Measurements from ENCODE around the gene KCTD20. TPM values are rescaled to one million over a fixed set of nuclear protein-coding genes. Genes with fewer than 3 reads are reported as not detected.
"Not testable (repeated sequence)": the region's sequence is repeated elsewhere in the genome, so short reads cannot be mapped to it uniquely, and the experiment has no call there.

The KCTD20 gene
- total RNA-seq = 10 to 100 TPM; 48.5 to 58.9 TPM

DNA sequence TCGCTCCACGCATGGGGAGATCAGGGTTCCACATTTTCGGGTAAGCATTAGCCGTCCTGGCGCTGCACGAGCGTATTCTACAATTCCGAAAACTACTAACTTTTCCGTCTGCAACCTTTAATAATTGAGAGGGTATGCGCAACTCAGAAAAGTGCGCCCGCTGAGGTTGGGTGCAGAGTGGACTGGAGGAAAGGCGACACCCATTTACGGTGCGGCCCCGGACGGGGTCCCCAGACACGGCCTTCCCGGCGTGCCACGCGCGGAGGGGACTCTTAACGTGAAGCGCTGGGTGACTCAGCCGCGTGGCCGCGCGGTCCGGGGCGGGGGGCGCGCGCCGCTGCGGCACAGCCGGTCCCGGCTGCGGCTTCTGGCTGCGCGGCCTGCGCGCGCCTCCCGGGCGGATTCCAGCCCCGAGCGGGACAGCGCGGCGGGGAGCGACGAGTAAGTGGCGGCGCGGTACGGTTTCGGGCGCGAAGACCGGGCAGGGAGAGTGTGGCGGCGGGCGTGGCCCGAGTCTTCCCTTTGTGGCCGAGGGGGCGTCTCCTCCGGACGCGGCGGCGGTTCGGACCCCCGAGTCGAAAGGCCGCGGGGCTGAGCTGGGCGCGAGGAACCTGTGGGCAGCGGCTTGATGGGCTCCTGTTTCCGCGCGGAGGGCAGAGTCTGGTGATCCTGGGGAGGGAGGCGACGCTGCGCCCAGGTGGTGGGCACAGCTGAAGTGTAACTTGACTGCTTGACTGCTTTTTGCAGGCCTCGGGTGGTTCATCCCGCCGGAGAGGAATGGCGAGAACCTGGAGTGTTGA, at the start of gene KCTD20, which contains the start of gene PXT1:
KCTD20 (plus strand) TSS at position 330 of the 800 bp plus-strand sequence. CDS start 27,098 bp downstream, outside the sequence.
PXT1 (minus strand) TSS at position 184 of the 800 bp plus-strand sequence. CDS start 16,772 bp downstream, outside the sequence.
- peak within 1 kb of the TSS; percentile 99 for H3K27ac Mint-ChIP-seq
- peak; percentile 85 to 90 for ATAC-seq (replicated peaks in 1 of 2)
- no peaks in the 10 kb centered on the region for H3K27me3 Mint-ChIP-seq (ENCODE audit: low read depth)
- H3K9me3 Mint-ChIP-seq = no peaks in the 10 kb centered on the region
- peak within 1 kb of the TSS; percentile 84 to 98 for H3K4me3 Mint-ChIP-seq
- H3K4me1 Mint-ChIP-seq (ENCODE audit: low read depth) = peaks cover 46% of the 10 kb centered on the region
- H3K36me3 Mint-ChIP-seq (ENCODE audit: insufficient read depth in 2 of 2) = peaks cover 5 to 6% of the 10 kb centered on the region in 2 donors
- peak; percentile 90 to 92 for DNase-seq

GRCh38 chr6:36399970-36400369, 42.8 kb upstream of the KCTD20 start:
- Mint-ChIP-seq H3K4me1 (ENCODE audit: low read depth) (peaks cover 5% of the 10 kb centered on the region), H3K27ac (no peak overlapping the region), H3K36me3 (ENCODE audit: insufficient read depth in 2 of 2) (no peaks in the 10 kb centered on the region)

DNA sequence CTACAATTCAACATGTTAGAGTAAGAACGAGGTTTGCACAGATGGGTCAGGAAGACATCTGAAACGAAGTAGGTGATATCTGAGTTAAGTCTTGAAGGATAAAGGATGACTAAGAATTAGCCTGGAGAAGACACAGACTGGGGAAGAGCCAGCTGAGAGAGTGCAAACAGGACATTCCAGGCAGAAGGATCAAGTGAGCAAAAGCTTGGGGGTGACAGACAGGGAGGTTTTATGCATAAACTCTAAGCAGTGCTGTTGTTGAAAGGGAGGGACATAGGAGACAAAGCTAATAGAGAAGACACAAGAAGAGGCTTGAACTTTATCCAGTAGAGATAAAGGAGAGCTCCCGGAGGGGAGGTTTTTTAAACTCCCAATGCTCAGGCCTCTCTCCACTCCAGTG, 40.3 kb upstream of the KCTD20 start:
- H3K27me3 Mint-ChIP-seq (ENCODE audit: low read depth) = peaks cover 14% of the 10 kb centered on the region
- peaks cover 5% of the 10 kb centered on the region for H3K4me1 Mint-ChIP-seq (ENCODE audit: low read depth)
- no peaks in the 10 kb centered on the region for H3K9me3 Mint-ChIP-seq
- no peak overlapping the region for H3K27ac Mint-ChIP-seq
- ATAC-seq (replicated peaks in 1 of 2) (no peak), DNase-seq (no peak)
- H3K4me3 Mint-ChIP-seq = no peak overlapping the region
- no peaks in the 10 kb centered on the region for H3K36me3 Mint-ChIP-seq (ENCODE audit: insufficient read depth in 2 of 2)

More at GRCh38 chr6:36399970-36400369, 42.8 kb upstream of the KCTD20 start:
- ATAC-seq (replicated peaks in 1 of 2) = peak; percentile 25 to 51
- Mint-ChIP-seq H3K4me3 (no peak overlapping the region), H3K27me3 (ENCODE audit: low read depth) (peaks cover 14% of the 10 kb centered on the region), H3K9me3 (no peaks in the 10 kb centered on the region)
- DNase-seq = no peak

GRCh38 chr6:36404164-36404563, 38.6 kb upstream of the KCTD20 start:
- peaks cover 14% of the 10 kb centered on the region for H3K27me3 Mint-ChIP-seq (ENCODE audit: low read depth)
- H3K36me3 Mint-ChIP-seq (ENCODE audit: insufficient read depth in 2 of 2) = no peaks in the 10 kb centered on the region
- no peak overlapping the region for H3K4me3 Mint-ChIP-seq
- no peak overlapping the region for H3K27ac Mint-ChIP-seq
- peaks cover 5% of the 10 kb centered on the region for H3K4me1 Mint-ChIP-seq (ENCODE audit: low read depth)
- H3K9me3 Mint-ChIP-seq = no peaks in the 10 kb centered on the region
- no peak for DNase-seq
- ATAC-seq (replicated peaks in 1 of 2) = no peak

- H3K27ac Mint-ChIP-seq = not testable (repeated sequence)
These were observed 33.1 kb upstream of the KCTD20 start for GRCh38 chr6:36409718-36410117.

DNA sequence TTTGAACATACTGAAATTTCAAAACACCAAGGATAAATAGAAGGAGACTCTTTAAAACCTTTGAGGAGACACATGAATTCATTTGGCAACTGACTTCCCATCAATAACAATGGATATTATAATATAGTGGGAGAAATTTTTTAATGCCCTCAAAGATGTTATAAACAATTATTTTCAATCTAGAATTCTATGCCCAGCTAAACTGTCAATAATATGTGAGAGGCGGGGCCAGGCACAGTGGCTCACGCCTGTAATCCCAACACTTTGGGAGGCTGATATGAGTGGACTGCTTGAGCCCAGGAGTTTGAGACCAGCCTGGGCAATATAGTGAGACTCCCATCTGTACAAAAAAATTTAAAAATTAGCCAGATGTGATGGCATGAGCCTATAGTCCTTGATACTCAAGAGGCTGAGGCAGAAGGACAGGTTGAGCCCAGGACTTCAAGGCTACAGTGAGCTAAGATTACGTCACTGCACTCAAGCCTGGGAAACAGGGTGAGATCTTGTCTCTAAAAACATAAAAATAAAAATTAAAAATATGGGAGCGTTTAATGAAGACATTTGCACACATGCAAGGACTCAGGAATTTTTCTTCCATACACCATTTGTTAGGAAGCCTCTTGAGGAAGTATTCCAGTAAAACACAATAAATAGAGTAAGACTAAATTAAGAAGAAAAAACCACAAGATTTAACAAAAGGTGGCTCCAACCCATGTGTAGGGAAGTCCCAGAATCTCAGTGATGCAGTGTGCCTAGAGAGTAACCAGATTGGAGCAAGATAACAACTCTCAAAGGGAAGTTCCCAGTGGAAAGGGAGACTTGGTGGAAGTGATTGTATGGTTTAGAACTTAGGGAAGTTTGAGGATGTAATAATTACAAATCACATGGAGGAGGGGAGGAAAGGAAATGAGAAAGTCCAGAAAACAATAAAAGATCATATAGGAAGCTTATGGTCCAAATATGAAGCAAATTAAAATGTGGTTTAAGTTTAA, 29.0 kb upstream of the KCTD20 start:
- Mint-ChIP-seq H3K9me3 (peaks cover 2 to 3% of the 10 kb centered on the region in 2 donors), H3K4me3 (no peak overlapping the region), H3K36me3 (ENCODE audit: insufficient read depth in 2 of 2) (peaks cover 2 to 3% of the 10 kb centered on the region in 2 donors), H3K27ac (no peak overlapping the region), H3K27me3 (ENCODE audit: low read depth) (no peaks in the 10 kb centered on the region), H3K4me1 (ENCODE audit: low read depth) (no peaks in the 10 kb centered on the region)
- DNase-seq (no peak), ATAC-seq (replicated peaks in 1 of 2) (no peak)

More at GRCh38 chr6:36409718-36410117, 33.1 kb upstream of the KCTD20 start:
- not testable (repeated sequence) for H3K9me3 Mint-ChIP-seq; ATAC-seq (replicated peaks in 1 of 2); DNase-seq; H3K27me3 Mint-ChIP-seq (ENCODE audit: low read depth); H3K36me3 Mint-ChIP-seq (ENCODE audit: insufficient read depth in 2 of 2); H3K4me1 Mint-ChIP-seq (ENCODE audit: low read depth); H3K4me3 Mint-ChIP-seq

- ATAC-seq (replicated peaks in 1 of 2) = no peak
- peaks cover 2 to 3% of the 10 kb centered on the region in 2 donors for H3K9me3 Mint-ChIP-seq
- H3K36me3 Mint-ChIP-seq (ENCODE audit: insufficient read depth in 2 of 2) = peaks cover 2 to 3% of the 10 kb centered on the region in 2 donors
- no peak overlapping the region for H3K27ac Mint-ChIP-seq
- DNase-seq = no peak
- no peaks in the 10 kb centered on the region for H3K27me3 Mint-ChIP-seq (ENCODE audit: low read depth)
- H3K4me3 Mint-ChIP-seq = no peak overlapping the region
- no peaks in the 10 kb centered on the region for H3K4me1 Mint-ChIP-seq (ENCODE audit: low read depth)
These were observed 28.3 kb upstream of the KCTD20 start for GRCh38 chr6:36414481-36414880.

- Mint-ChIP-seq H3K27ac (no peak overlapping the region), H3K4me3 (no peak overlapping the region), H3K4me1 (ENCODE audit: low read depth) (peaks cover 14% of the 10 kb centered on the region), H3K9me3 (no peaks in the 10 kb centered on the region), H3K27me3 (ENCODE audit: low read depth) (no peaks in the 10 kb centered on the region), H3K36me3 (ENCODE audit: insufficient read depth in 2 of 2) (no peaks in the 10 kb centered on the region)
- ATAC-seq (replicated peaks in 1 of 2) (no peak), DNase-seq (no peak)
These were observed 24.2 kb upstream of the KCTD20 start for GRCh38 chr6:36418558-36418957.

DNA sequence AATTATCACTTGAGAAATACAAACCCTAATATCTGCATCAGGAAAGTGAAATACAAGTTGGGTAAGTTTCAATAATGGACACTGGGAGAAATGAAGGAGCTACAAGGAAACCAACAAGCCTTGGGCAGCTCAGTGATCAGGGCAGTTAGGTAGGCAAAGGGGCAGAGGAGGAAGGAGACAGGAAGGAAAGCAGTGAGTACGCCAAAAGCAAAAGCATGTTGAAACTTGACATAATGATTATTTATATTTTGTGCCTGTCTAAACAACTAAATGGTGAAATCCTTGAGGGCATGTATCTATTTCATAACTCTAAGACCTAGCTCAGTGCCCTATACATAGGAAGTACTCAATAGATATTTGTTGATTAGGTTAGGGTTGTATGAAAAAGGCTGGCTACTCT, 23.5 kb upstream of the KCTD20 start:
- no peaks in the 10 kb centered on the region for H3K27me3 Mint-ChIP-seq (ENCODE audit: low read depth)
- ATAC-seq (replicated peaks in 1 of 2) = no peak
- no peaks in the 10 kb centered on the region for H3K9me3 Mint-ChIP-seq

DNA sequence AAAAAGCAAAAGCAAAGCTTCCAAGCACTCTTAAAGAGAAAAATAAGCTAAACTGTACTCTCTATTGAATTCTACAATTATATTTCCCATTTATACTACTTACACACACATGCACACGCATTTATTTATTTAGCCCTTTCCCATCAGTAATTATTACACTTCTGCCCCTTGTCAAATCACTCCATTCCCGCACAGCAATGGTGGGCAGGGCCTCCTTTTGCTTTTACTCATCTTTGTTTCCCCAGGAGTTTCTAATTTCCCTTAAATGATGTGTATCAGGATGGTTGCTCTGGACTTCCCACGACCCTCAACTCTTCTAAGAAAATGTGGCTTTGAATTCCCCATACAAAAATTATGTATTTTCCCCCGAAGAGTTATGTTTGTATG, 20.1 kb upstream of the KCTD20 start:
- H3K27ac Mint-ChIP-seq = peak overlapping the region; percentile 97

More for the DNA sequence above, 23.5 kb upstream of the KCTD20 start:
- H3K27ac Mint-ChIP-seq = no peak overlapping the region
- no peaks in the 10 kb centered on the region for H3K36me3 Mint-ChIP-seq (ENCODE audit: insufficient read depth in 2 of 2)
- H3K4me3 Mint-ChIP-seq = no peak overlapping the region
- H3K4me1 Mint-ChIP-seq (ENCODE audit: low read depth) = peaks cover 22% of the 10 kb centered on the region
- DNase-seq = no peak

GRCh38 chr6:36423101-36423824, 19.5 kb upstream of the KCTD20 start:
- H3K4me3 Mint-ChIP-seq = peak overlapping the region; percentile 89 to 91
- peak; percentile 99 for ATAC-seq (replicated peaks in 1 of 2)
- peaks cover 22% of the 10 kb centered on the region for H3K4me1 Mint-ChIP-seq (ENCODE audit: low read depth)
- no peaks in the 10 kb centered on the region for H3K27me3 Mint-ChIP-seq (ENCODE audit: low read depth)
- H3K27ac Mint-ChIP-seq = peak overlapping the region; percentile 97
- no peaks in the 10 kb centered on the region for H3K9me3 Mint-ChIP-seq
- peak; percentile 98 to 99 for DNase-seq
- no peaks in the 10 kb centered on the region for H3K36me3 Mint-ChIP-seq (ENCODE audit: insufficient read depth in 2 of 2)

More for the DNA sequence above, 20.1 kb upstream of the KCTD20 start:
- Mint-ChIP-seq H3K9me3 (no peaks in the 10 kb centered on the region), H3K36me3 (ENCODE audit: insufficient read depth in 2 of 2) (no peaks in the 10 kb centered on the region), H3K27me3 (ENCODE audit: low read depth) (no peaks in the 10 kb centered on the region), H3K4me3 (peak overlapping the region; percentile 89 to 91), H3K4me1 (ENCODE audit: low read depth) (peaks cover 22% of the 10 kb centered on the region)
- ATAC-seq (replicated peaks in 1 of 2) (no peak), DNase-seq (no peak)

DNA sequence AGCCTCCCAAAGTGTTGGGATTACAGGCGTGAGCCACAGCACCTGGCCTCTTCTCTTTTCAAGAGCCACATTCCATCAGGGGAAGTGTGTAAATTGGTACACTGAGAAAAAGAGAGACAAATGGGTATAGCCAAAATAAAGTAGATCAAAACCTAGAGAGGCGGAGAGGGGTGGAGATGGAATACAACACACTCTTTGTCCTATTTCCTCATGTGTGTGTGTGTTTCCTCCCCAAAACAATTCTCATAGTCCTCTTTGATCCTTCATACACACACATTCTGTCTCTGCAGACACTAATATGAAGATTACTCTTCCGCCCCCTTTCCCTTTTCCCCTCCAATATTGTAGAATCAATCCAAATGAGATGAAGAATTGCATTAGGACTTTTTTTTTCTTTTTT, 16.2 kb upstream of the KCTD20 start:
- DNase-seq (no peak), ATAC-seq (replicated peaks in 1 of 2) (no peak)
- H3K4me3 Mint-ChIP-seq = no peak overlapping the region
- peaks cover 22% of the 10 kb centered on the region for H3K4me1 Mint-ChIP-seq (ENCODE audit: low read depth)
- H3K27ac Mint-ChIP-seq = no peak overlapping the region
- H3K36me3 Mint-ChIP-seq (ENCODE audit: insufficient read depth in 2 of 2) = no peaks in the 10 kb centered on the region
- H3K27me3 Mint-ChIP-seq (ENCODE audit: low read depth) = no peaks in the 10 kb centered on the region
- no peaks in the 10 kb centered on the region for H3K9me3 Mint-ChIP-seq
